Trophoblast cell (in vitro differentiated cells and primary cell): ENCODE results near the gene UBQLN3.

Source experiments
- DNase-seq, 2 donors: peaks; one replicate each; pipeline ENCODE4 v3.0.0-alpha.2; 2016
- H2AFZ ChIP-seq: 2 replicates; pipeline ENCODE4 v1.6.1; 2013; ENCODE audit warnings: low read length, moderate library complexity, mild to moderate bottlenecking; ENCODE audit not compliant: insufficient read depth, poor library complexity
- H2AK5ac ChIP-seq: 2 replicates; pipeline ENCODE4 v1.6.1; 2013; ENCODE audit warnings: mild to moderate bottlenecking, low read length
- H2BK120ac ChIP-seq: 2 replicates; pipeline ENCODE4 v1.6.1; 2013; ENCODE audit warnings: low read length, mild to moderate bottlenecking, moderate library complexity; ENCODE audit not compliant: insufficient read depth, poor library complexity
- H2BK12ac ChIP-seq: 2 replicates; pipeline ENCODE4 v1.6.1; 2013; ENCODE audit warnings: mild to moderate bottlenecking, low read length, moderate library complexity
- H2BK5ac ChIP-seq: 2 replicates; pipeline ENCODE4 v1.6.1; 2013; ENCODE audit warnings: low read length, low read depth, moderate library complexity, mild to moderate bottlenecking; ENCODE audit not compliant: poor library complexity
- H3K14ac ChIP-seq: 2 replicates; pipeline ENCODE4 v1.6.1; 2013; ENCODE audit warnings: mild to moderate bottlenecking, low read length
- H3K18ac ChIP-seq: 2 replicates; pipeline ENCODE4 v1.6.1; 2013; ENCODE audit warnings: mild to moderate bottlenecking, low read length
- H3K23ac ChIP-seq: 2 replicates; pipeline ENCODE4 v1.6.1; 2013; ENCODE audit warnings: low read length
- H3K27ac ChIP-seq: 2 replicates; pipeline ENCODE4 v1.5.1; 2013; ENCODE audit warnings: low read depth, mild to moderate bottlenecking, inconsistent platforms, low read length, moderate library complexity
- H3K27me3 ChIP-seq: 2 replicates; pipeline ENCODE4 v1.6.1; 2013; ENCODE audit warnings: inconsistent platforms, mild to moderate bottlenecking, low read length, moderate library complexity; ENCODE audit not compliant: insufficient read depth
- H3K36me3 ChIP-seq, 2 experiments: 1 replicate in 1 of 2; 2 replicates in 1 of 2; pipeline ENCODE4 v1.6.1; 2013; ENCODE audit warnings: low read length in 2 of 2, mild to moderate bottlenecking in 2 of 2, moderate library complexity in 1 of 2; ENCODE audit not compliant: insufficient read depth in 2 of 2, control insufficient read depth in 1 of 2
- H3K4ac ChIP-seq: 2 replicates; pipeline ENCODE4 v1.6.1; 2013; ENCODE audit warnings: low read depth, mild to moderate bottlenecking, low read length, moderate library complexity
- H3K4me1 ChIP-seq, 2 experiments: 1 replicate in 1 of 2; 2 replicates in 1 of 2; pipeline ENCODE4 v1.6.1; 2013; ENCODE audit warnings: low read length in 2 of 2, mild to moderate bottlenecking in 2 of 2, moderate library complexity in 1 of 2; ENCODE audit not compliant: insufficient read depth in 2 of 2, control insufficient read depth in 1 of 2
- H3K4me2 ChIP-seq: 2 replicates; pipeline ENCODE4 v1.6.1; 2013; ENCODE audit warnings: inconsistent platforms, mild to moderate bottlenecking, low read length, moderate library complexity
- H3K4me3 ChIP-seq: 2 replicates; pipeline ENCODE4 v1.5.1; 2013; ENCODE audit warnings: mild to moderate bottlenecking, low read depth, low read length, inconsistent platforms
- H3K79me1 ChIP-seq: one replicate; pipeline ENCODE4 v1.6.1; 2013; ENCODE audit warnings: low read length
- H3K79me2 ChIP-seq: 2 replicates; pipeline ENCODE4 v1.6.1; 2013; ENCODE audit warnings: low read length, mild to moderate bottlenecking; ENCODE audit not compliant: control insufficient read depth, insufficient read depth, poor library complexity
- H3K9ac ChIP-seq: 2 replicates; pipeline ENCODE4 v1.6.1; 2013; ENCODE audit warnings: mild to moderate bottlenecking, low read length
- H3K9me3 ChIP-seq: 2 replicates; pipeline ENCODE4 v1.6.1; 2013; ENCODE audit warnings: low read depth, mild to moderate bottlenecking, control low read depth, inconsistent platforms, low read length; ENCODE audit not compliant: insufficient read depth
- H4K12ac ChIP-seq: 2 replicates; pipeline ENCODE4 v1.6.1; 2013; ENCODE audit warnings: low read depth, mild to moderate bottlenecking, low read length, moderate library complexity
- H4K8ac ChIP-seq: 2 replicates; pipeline ENCODE4 v1.6.1; 2013; ENCODE audit warnings: low read depth, mild to moderate bottlenecking, low read length, moderate library complexity
- H4K91ac ChIP-seq: one replicate; pipeline ENCODE4 v1.6.1; 2013; ENCODE audit warnings: low read depth, mild to moderate bottlenecking, low read length, moderate library complexity
- WGBS: extraction: QIAGEN DNeasy Blood & Tissue Kit; methylation state at CpG from one replicate; pipeline ENCODE4 v1.1.7; 2013; ENCODE audit warnings: missing lambda C conversion rate; ENCODE audit not compliant: insufficient read length, insufficient coverage; ENCODE audit errors: extremely low coverage; 5-methylcytosine and 5-hydroxymethylcytosine counted together

The UBQLN3 gene

DNA sequence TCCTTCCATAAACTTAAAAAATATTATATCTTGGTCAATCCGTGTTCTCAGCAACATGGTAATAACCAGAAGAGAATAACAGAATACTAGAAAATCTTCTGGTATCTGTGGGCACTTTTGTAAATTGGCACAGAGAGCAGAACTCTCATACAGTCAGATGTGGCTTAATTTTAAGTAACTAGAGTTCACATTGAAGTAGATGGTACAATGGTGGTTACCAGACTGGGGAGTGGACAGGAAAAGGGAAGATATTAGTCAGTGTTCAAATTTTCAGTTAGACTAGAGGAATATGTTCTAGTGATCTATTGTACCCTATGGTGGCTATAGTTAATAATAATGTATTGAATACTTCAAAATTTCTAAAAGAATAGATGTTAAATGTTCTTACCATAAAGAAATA, 31.7 kb upstream of the UBQLN3 start:
- Histone ChIP-seq H3K9ac (no peak overlapping the region), H3K36me3 (no peaks in the 10 kb centered on the region), H3K4me3 (no peak overlapping the region), H4K8ac (no peak overlapping the region), H3K79me1 (no peaks in the 10 kb centered on the region), H3K9me3 (no peaks in the 10 kb centered on the region), H3K23ac (no peak overlapping the region), H2BK12ac (no peak overlapping the region), H3K27ac (no peak overlapping the region), H4K12ac (no peak overlapping the region), H2BK120ac (no peak overlapping the region), H3K27me3 (no peaks in the 10 kb centered on the region), H3K14ac (no peak overlapping the region), H3K4ac (no peak overlapping the region), H3K79me2 (no peaks in the 10 kb centered on the region), H2AK5ac (no peak overlapping the region), H2BK5ac (no peak overlapping the region), H3K18ac (no peak overlapping the region), H3K4me1 (no peaks in the 10 kb centered on the region), H4K91ac (no peak overlapping the region), H2AFZ (no peak overlapping the region), H3K4me2 (no peak overlapping the region)
- DNase-seq, result no peak
- WGBS, result no CpG with 5 or more reads among the region's 1 CpG

DNA sequence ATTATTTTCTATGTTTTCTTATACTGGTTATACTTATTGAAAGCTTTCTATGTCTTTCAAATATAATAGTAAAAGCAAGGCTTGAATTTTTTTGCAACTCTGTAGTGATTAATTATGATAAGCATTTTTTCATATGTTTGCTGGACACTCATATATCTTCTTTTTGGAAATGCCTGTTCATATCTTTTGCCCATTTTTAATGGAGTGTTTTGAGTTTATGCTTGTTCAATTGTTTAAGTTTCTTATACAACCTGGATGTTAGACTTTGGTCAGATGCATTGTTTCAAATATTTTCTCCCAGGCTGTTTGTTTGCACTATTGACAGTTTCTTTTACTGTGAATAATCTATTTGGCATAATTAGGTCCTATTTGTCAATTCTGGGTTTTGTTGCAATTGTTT, 26.7 kb upstream of the UBQLN3 start:
- H3K4me3 ChIP-seq, result no peak overlapping the region
- no peak overlapping the region for H2AFZ ChIP-seq

DNA sequence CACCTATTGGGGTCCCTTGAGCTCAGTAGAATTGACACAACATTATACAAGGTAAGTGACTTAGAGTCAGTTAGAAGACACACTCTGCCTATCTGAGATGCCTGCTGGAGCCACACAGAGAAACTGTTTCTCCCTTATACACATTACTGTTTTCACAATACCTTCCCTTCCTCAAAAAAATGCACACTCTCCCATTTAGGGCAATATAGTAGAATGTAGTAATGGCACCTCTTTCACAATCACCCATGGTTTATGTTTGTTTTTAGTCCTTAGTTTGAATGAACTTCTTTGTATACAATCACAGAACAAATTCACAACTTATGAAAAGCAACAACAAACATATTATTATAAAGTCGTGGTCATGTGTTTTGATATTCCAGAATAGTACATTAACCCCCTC, 24.3 kb upstream of the UBQLN3 start:
- Histone ChIP-seq H3K4me3 (no peak overlapping the region), H3K23ac (no peak overlapping the region), H2AK5ac (no peak overlapping the region), H3K4me1 (no peaks in the 10 kb centered on the region), H3K14ac (no peak overlapping the region), H2BK120ac (no peak overlapping the region), H4K12ac (no peak overlapping the region), H3K9ac (no peak overlapping the region), H3K36me3 (no peaks in the 10 kb centered on the region), H3K18ac (no peak overlapping the region), H3K79me2 (no peaks in the 10 kb centered on the region), H3K79me1 (no peaks in the 10 kb centered on the region), H3K9me3 (no peaks in the 10 kb centered on the region), H3K4ac (no peak overlapping the region), H3K27ac (no peak overlapping the region), H3K4me2 (no peak overlapping the region), H3K27me3 (no peaks in the 10 kb centered on the region), H4K91ac (no peak overlapping the region), H2AFZ (no peak overlapping the region), H2BK5ac (no peak overlapping the region), H2BK12ac (no peak overlapping the region), H4K8ac (no peak overlapping the region)
- peak in 1 of 2 donors; percentile 27 for DNase-seq
- no CpG with 5 or more reads among the region's 1 CpG for WGBS

More for the DNA sequence above, 26.7 kb upstream of the UBQLN3 start:
- no peak overlapping the region for H2BK120ac ChIP-seq
- H3K79me2 ChIP-seq, result no peaks in the 10 kb centered on the region
- H4K91ac ChIP-seq, result no peak overlapping the region
- H3K23ac ChIP-seq, result no peak overlapping the region
- H3K9ac ChIP-seq, result no peak overlapping the region
- H3K27me3 ChIP-seq, result no peaks in the 10 kb centered on the region
- no peak for DNase-seq
- H2AK5ac ChIP-seq, result no peak overlapping the region
- no peaks in the 10 kb centered on the region for H3K36me3 ChIP-seq
- H3K4me1 ChIP-seq, result no peaks in the 10 kb centered on the region
- no peak overlapping the region for H3K4me2 ChIP-seq
- H2BK5ac ChIP-seq, result no peak overlapping the region
- no peak overlapping the region for H3K27ac ChIP-seq
- no peaks in the 10 kb centered on the region for H3K9me3 ChIP-seq
- H4K8ac ChIP-seq, result no peak overlapping the region
- H3K14ac ChIP-seq, result no peak overlapping the region
- H3K79me1 ChIP-seq, result no peaks in the 10 kb centered on the region
- no peak overlapping the region for H3K4ac ChIP-seq
- no peak overlapping the region for H3K18ac ChIP-seq
- no peak overlapping the region for H2BK12ac ChIP-seq
- H4K12ac ChIP-seq, result no peak overlapping the region

DNA sequence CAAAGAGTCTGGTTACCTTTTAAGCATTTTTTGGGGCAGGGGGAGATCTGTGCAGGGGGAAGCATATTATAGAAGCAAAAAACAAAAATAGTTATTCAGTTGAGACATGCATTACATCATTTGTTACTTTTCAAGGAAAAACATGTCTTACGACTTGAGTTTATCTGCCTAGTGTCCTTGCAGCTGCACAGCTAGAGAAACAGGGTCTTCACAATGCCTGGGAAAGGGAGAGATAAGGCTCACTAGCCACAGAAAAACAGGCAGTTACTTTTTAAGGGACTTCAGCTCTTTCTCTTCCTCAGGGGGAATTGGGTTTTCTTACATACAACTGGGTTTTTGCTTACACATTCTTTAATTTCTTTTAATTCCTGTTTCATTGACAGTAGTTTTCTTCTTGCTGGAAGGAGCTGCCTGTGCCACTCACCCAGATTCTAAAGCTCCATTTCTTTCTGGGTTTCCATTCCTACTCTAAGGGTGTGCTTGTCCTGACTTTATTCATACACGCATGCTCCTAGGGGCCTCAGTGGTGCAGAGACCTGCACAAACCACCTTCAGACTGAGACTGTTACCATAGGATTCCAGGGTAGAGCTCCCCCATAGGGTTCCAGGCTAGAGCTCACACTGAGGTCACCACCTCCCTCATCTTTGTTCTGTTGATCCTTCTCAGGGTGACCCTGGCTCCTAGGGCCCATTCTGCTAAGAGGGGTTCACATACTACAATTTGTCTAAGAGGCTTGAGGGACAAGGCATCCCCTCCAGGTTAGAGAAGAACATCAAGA, 21.5 kb upstream of the UBQLN3 start:
- Histone ChIP-seq H4K91ac (no peak overlapping the region), H3K18ac (no peak overlapping the region), H2BK12ac (no peak overlapping the region), H4K12ac (no peak overlapping the region), H3K23ac (no peak overlapping the region), H3K27me3 (no peaks in the 10 kb centered on the region), H3K9me3 (peaks cover 5% of the 10 kb centered on the region), H3K4ac (no peak overlapping the region), H3K9ac (no peak overlapping the region), H3K27ac (no peak overlapping the region), H2BK5ac (no peak overlapping the region), H3K14ac (no peak overlapping the region), H4K8ac (no peak overlapping the region), H2BK120ac (no peak overlapping the region), H3K4me2 (no peak overlapping the region), H3K79me2 (no peaks in the 10 kb centered on the region), H3K4me3 (no peak overlapping the region), H3K36me3 (no peaks in the 10 kb centered on the region), H3K79me1 (no peaks in the 10 kb centered on the region), H2AFZ (no peak overlapping the region), H2AK5ac (no peak overlapping the region), H3K4me1 (no peaks in the 10 kb centered on the region)
- no CpG with 5 or more reads among the region's 2 CpGs for WGBS
- no peak for DNase-seq
